Lung (tissue), 12 donors: ENCODE results near the gene SULT1E1. TPM values are rescaled to one million over a fixed set of nuclear protein-coding genes. Genes with fewer than 3 reads are reported as not detected.

Experiments
- ATAC-seq: fragments of 200-7000 bp; cut with Tn5 transposase; one replicate; pipeline ENCODE4 v1.9.1; 2020; ENCODE audit warnings: moderate number of reproducible peaks; ENCODE audit not compliant: insufficient read depth, low FRiP score
- DNase-seq, 3 donors: peaks; one replicate each; pipeline ENCODE4 v3.0.0-alpha.2; 2013 to 2017
- H3K27ac ChIP-seq, 2 donors: one replicate each; pipeline ENCODE4 v1.5.1; 2013; ENCODE audit warnings: mild to moderate bottlenecking in 2 of 2, moderate library complexity in 2 of 2, control low read depth in 1 of 2, inconsistent platforms in 1 of 2, low read depth in 1 of 2, low read length in 1 of 2
- H3K27me3 ChIP-seq, 3 donors: one replicate each; pipeline ENCODE4 v1.5.1; 2013; ENCODE audit warnings: low read length in 2 of 3; ENCODE audit not compliant: control insufficient read depth in 3 of 3, insufficient read depth in 3 of 3
- H3K36me3 ChIP-seq, 4 donors: one replicate each; pipeline ENCODE4 v1.5.1; 2013; ENCODE audit warnings: low read length in 4 of 4, mild to moderate bottlenecking in 1 of 4, moderate library complexity in 1 of 4; ENCODE audit not compliant: control insufficient read depth in 4 of 4, insufficient read depth in 4 of 4
- H3K4me1 ChIP-seq, 5 donors: one replicate each; pipeline ENCODE4 v1.5.1; 2013; ENCODE audit warnings: low read length in 5 of 5, mild to moderate bottlenecking in 2 of 5, moderate library complexity in 1 of 5; ENCODE audit not compliant: control insufficient read depth in 5 of 5, insufficient read depth in 5 of 5
- H3K4me3 ChIP-seq: one replicate; pipeline ENCODE4 v1.5.1; 2013; ENCODE audit warnings: mild to moderate bottlenecking, control low read depth, moderate library complexity
- H3K9ac ChIP-seq, 2 donors: one replicate each; pipeline ENCODE4 v1.5.1; 2013; ENCODE audit warnings: low read length in 2 of 2, control low read depth in 1 of 2; ENCODE audit not compliant: insufficient read depth in 1 of 2
- H3K9me3 ChIP-seq, 4 donors: one replicate each; pipeline ENCODE4 v1.5.1; 2013; ENCODE audit warnings: low read length in 3 of 4, mild to moderate bottlenecking in 1 of 4, moderate library complexity in 1 of 4; ENCODE audit not compliant: control insufficient read depth in 4 of 4, insufficient read depth in 3 of 4
- CTCF ChIP-seq: IDR thresholded peaks from 2 replicates; pipeline ENCODE4 v1.5.1; 2012; ENCODE audit warnings: mild to moderate bottlenecking; ENCODE audit errors: control extremely low read depth, extremely low read depth
- WGBS, 2 donors: extraction: QIAGEN DNeasy Blood & Tissue Kit; methylation state at CpG; one replicate each; pipeline ENCODE4 v1.1.7; 2013; 5-methylcytosine and 5-hydroxymethylcytosine counted together
- polyA plus RNA-seq, 2 donors: library from polyadenylated mRNA; stranded (reverse); fragments of 200-250 nt; gene quantifications; one replicate each; pipeline ENCODE4 v1.2.1, GENCODE V29; 2013
- total RNA-seq, 2 donors: library from RNA; depleted of rRNA in 1 of 2; stranded (reverse); fragments of >200 nt in 1 of 2; gene quantifications; one replicate each; pipeline ENCODE4 v1.2.1, GENCODE V29; 2014 to 2021
- donor health status: control.
- donor health status: control.
- donor health status: Bipolar disorder and iron deficiency.
- donor health status: healthy.
- donor health status: DM: yes; HTN: yes; CAD: no.

The SULT1E1 gene
- total and polyA plus RNA-seq, 4 donors: 0.39 to 146 (median 3.6) TPM

- Histone ChIP-seq H3K4me1 (peaks cover 0 to 39% (median 0%) of the 10 kb centered on the region in 5 donors), H3K9ac (no peak overlapping the region), H3K36me3 (peaks cover 0 to 16% (median 4%) of the 10 kb centered on the region in 4 donors), H3K27ac (no peak overlapping the region), H3K27me3 (no peaks in the 10 kb centered on the region), H3K4me3 (no peak overlapping the region), H3K9me3 (no peaks in the 10 kb centered on the region)
- DNase-seq (no peak), ATAC-seq (no peak)
- no peak for TF ChIP-seq CTCF
- 93% methylated on average over 2 of the region's 2 CpGs for WGBS, 2 donors
These were observed 4.1 kb downstream of the SULT1E1 start for GRCh38 chr4:69855822-69856221.

GRCh38 chr4:69849969-69850368 is 10.0 kb downstream of the SULT1E1 start:
- H3K9me3 ChIP-seq: no peaks in the 10 kb centered on the region
- peaks cover 0 to 18% (median 5%) of the 10 kb centered on the region in 4 donors for H3K36me3 ChIP-seq
- no peak for TF ChIP-seq CTCF
- H3K27ac ChIP-seq: no peak overlapping the region
- H3K9ac ChIP-seq: no peak overlapping the region
- peaks cover 0 to 4% (median 0%) of the 10 kb centered on the region in 5 donors for H3K4me1 ChIP-seq
- no peak overlapping the region for H3K4me3 ChIP-seq
- no peak for ATAC-seq
- 65 to 93% methylated on average over 1 of the region's 1 CpG for WGBS, 2 donors
- no peak for DNase-seq
- H3K27me3 ChIP-seq: no peaks in the 10 kb centered on the region

- H3K27me3 ChIP-seq: no peaks in the 10 kb centered on the region
- peaks cover 0 to 4% (median 0%) of the 10 kb centered on the region in 5 donors for H3K4me1 ChIP-seq
- no peak overlapping the region for H3K27ac ChIP-seq
- no peaks in the 10 kb centered on the region for H3K9me3 ChIP-seq
- no peak overlapping the region for H3K9ac ChIP-seq
- no peak overlapping the region for H3K4me3 ChIP-seq
- H3K36me3 ChIP-seq: peaks cover 0 to 24% (median 7%) of the 10 kb centered on the region in 4 donors
- no peak for TF ChIP-seq CTCF
- peak in 2 of 3 donors; percentile 75 to 77 for DNase-seq
- 63 to 66% methylated on average over 3 of the region's 3 CpGs for WGBS, 2 donors
- ATAC-seq: no peak
These were observed 10.6 kb downstream of the SULT1E1 start for GRCh38 chr4:69849297-69849696.

- no peak for DNase-seq
- 24 to 56% methylated on average over 1 of the region's 1 CpG for WGBS, 2 donors
- ATAC-seq: no peak
- H3K4me3 ChIP-seq: no peak overlapping the region
- H3K9ac ChIP-seq: no peak overlapping the region
- H3K27me3 ChIP-seq: no peaks in the 10 kb centered on the region
- peaks cover 0 to 4% (median 0%) of the 10 kb centered on the region in 5 donors for H3K4me1 ChIP-seq
- H3K27ac ChIP-seq: no peak overlapping the region
- no peak for TF ChIP-seq CTCF
- H3K9me3 ChIP-seq: no peaks in the 10 kb centered on the region
- H3K36me3 ChIP-seq: peaks cover 0 to 23% (median 4%) of the 10 kb centered on the region in 4 donors
These were observed 11.9 kb downstream of the SULT1E1 start for GRCh38 chr4:69848028-69848427.
